Stimulated activated CD8-positive, alpha-beta memory T cell treated with anti-CD3 and anti-CD28 coated beads, Interleukin-7, amount 100 ng/mL, for 4 hours (primary cell): ENCODE results near the gene MACROD2.

Experiments used
- DNase-seq, 2 donors: peaks; one replicate each; pipeline ENCODE4 v3.0.0-alpha.2; 2020; ENCODE audit warnings: low read depth in 2 of 2

The MACROD2 gene

DNA sequence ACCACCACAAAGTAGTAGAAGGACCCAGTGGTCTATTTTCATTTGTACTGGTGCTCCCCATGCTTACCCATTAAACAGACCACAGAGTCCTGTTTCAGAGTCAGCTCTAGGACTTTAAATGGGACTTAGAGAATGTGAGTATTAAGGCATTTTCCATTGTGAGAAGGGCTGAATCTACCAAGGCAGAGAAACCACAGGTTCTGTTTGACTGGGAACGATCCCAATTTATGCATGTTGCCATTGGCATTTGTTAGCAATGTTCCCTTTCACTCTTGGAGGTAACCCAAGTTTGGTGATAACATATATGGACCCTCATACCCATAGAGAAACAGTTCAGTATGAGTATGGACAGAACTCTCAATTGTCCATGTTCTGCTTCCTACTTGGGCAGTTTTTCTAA is 1905.1 kb downstream of the MACROD2 start:
- DNase-seq = no peak

DNA sequence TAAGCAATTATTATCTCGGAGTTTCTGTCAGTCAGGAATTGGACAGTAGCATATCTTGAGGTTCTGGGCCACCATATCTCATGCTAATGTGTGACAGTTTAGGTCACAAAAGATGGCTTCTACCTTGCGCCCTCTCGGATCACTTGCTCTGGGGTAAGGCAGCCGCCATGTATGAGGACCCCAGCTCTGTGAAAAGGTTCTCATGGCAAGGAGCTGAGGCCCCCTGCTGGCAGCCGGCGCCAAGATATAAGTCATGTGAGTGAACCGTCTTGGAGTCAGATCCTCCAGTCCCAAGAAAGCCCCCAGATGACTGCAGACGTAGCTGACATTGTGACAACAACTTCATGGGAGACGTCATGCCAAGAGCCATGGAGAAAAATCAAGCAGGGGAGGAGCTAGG is 1907.2 kb downstream of the MACROD2 start:
- DNase-seq = no peak

DNA sequence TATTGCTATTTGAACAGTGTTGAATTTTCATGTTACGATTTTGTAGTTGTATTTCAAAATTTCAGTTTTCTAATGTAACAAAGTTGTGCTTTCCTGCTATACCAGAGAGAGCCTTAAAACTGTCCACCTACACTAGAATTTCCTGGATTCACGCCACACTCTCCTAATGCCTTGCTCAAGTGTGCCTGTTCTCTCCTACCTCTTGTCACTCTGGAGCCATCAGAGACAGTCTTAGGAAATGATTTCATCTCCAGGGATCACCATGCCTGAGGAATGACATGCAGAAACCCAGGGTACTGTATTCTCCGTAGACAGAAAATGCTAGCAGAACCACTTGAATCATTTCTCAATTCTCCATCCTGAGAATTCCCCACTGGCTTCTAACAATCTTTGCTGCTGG is 1910.3 kb downstream of the MACROD2 start:
- no peak for DNase-seq

DNA sequence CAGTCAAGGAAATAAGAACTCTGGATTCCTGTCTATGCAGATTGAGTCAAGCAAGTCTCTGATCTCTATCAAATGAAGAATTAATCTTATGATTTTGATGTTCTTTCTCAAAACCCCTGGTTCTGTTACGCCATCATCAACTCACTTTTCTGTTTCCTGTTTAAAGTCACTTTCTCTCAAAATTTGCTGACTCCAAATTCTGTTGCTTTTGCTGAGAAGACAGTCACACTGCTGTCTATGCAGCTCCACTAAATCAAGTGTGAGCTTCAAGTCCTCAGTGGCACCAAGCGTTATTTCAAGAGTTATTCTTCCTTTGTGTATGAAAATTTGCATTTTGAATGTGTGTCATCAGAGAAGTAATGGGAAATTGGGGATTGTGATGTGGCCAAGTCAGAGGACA is 1914.7 kb downstream of the MACROD2 start:
- no peak for DNase-seq

DNA sequence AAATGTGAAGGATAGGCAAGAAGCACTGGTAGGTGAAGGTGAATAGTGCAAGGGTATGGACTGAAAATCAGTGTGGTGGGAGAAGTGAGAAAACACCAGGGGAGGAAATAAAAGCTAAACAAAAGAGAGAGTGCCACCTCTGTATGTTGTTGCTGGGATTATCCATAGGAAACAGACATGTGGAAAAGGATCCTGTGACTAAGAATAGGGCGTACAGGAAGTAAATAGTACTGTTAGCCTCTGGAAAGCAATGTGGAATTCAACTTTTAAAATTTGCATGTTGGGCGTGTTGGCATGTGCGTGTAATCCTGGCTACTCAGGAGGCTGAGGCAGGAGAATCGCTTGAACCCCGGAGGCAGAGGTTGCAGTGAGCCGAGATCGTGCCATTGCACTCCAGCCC is 1916.3 kb downstream of the MACROD2 start:
- DNase-seq = no peak

DNA sequence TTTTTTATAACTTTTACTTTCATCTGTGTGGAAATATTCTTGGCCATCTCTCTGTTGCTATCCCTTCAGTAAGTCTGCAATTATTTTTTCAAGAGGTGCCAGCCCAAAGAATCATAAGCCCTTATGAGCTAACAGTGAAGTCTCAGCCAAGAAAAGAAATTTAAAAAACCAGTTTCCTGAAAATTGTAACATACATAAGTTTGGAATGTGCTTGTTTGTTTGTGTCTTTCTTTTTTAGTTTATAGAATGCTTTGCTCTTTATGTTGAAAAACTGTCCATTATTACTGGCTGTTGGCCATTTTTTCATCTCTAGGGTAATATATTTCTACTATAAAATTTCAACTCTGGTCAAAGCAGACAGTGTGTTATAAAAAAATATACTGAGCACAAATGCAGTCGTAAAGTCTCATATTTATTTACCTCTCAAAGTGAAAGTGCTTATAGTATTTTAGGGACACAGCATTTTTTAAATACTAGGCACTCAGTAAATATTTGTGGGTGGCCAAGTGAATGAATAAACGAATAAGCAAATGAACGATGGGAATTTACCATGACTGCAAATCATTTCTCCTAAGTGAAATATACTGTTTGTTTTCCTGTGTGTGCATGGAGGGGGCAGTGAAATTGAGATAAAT is 1918.2 kb downstream of the MACROD2 start:
- no peak for DNase-seq

DNA sequence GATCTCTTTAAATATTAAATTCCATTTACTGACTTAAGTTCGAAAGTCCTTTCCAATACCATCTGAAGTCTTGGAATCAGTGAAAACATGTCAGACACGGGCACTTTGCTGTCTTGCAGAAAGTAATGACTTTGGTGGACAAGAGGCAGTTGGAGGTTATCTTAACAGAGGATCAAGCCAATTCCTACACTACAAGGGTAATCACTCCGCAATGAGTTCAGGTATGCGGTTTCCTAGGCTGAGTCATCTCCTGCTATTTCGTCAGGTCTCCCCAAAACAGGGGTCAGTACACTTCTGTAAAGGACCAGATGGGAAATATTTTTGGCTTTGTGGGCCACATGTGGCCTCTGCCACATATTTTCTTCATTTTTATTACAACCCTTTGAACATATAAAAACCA is 1921.3 kb downstream of the MACROD2 start:
- DNase-seq = no peak

DNA sequence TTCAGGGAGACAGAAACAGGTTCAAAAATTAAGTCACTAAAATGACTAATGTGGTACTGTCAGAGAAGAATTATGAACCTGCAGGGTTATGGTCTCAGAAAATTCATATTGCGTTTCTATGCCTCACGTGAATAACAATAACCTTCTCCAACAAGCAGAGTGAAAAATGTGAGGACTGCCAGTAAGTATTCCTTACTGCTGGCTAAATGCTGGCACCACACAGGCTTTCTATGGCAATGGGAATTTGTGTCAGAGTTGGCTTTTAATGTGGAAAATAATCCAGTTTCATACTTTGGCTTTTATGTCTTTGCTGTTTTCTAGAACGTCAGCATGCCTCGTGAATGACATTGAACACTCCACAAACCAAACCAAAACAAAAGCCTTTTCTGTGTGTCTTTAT is 1922.0 kb downstream of the MACROD2 start:
- DNase-seq = no peak

DNA sequence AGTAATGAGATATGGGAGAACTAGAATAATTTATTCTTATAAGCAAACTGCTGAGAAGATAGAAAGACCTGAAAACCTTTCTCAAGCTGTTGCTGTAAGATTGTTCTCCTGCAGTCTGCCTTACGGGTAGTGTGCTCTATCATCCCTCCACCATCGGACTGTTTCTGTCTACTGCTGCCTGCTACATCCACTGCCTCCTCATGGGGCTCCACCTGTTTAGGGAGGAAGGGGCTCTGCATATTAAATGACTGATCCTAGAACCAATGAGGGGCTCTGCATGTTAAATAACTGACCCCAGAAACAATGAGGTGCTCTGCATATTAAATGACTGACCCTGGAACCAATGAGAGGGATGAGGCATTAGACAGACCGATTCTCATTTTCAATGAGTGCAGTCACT is 1923.3 kb downstream of the MACROD2 start:
- DNase-seq = no peak

DNA sequence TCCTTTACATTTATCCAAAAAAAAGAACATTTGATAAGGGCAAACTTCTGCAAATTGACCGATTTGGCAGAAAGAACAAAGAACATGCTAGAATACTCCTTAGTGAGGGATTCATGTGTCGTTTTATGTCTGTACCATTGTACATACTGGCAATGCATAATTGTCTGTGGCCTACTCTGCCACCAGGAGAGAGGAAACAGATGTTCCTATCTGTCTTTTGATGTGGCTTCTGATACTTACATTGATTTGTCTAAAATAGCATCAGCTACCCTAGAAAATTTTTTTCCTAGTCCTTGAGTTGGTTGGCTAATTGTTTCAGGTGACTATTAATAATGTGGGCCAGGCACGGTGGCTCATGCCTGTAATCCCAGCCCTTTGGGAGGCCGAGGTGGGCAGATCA is 1923.8 kb downstream of the MACROD2 start:
- DNase-seq = no peak

DNA sequence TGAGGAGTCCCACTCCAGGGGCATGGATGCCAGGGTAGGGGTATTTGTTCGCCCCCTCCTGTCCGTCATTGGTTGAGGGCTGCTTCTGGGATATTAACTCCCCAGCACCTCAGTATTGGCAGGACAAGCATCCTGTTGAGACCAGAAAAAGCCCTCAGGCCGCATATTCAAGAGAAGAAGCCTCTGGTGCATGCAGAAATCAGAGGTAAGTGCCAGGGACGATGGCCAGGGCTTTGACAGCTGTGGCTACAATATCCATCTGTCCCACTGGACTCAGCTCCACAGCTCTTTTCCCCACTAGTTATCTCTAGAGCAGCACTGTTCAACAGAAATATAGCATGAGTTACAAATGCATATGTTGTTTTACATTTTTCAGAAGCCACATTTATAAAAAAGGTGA is 1926.6 kb downstream of the MACROD2 start:
- no peak for DNase-seq

DNA sequence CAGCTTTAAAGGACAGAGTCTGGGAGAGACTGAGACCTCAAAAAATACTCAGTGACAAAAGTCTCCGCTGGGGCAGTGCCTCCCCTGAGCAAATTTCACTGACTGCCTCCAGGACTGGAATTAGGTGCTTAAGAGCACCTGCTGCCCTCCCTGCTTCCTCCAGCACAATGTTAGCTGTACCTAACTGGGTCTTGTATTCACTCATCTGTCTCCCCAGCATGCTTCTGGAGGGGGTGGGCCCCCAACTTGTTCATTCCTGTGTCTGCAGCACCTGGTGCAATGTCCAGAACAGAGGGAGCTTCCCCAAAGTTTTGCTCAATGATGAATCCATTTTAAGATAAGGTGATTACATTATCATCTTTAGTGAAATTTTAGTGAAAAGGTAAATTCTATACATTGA is 1927.2 kb downstream of the MACROD2 start:
- no peak for DNase-seq

DNA sequence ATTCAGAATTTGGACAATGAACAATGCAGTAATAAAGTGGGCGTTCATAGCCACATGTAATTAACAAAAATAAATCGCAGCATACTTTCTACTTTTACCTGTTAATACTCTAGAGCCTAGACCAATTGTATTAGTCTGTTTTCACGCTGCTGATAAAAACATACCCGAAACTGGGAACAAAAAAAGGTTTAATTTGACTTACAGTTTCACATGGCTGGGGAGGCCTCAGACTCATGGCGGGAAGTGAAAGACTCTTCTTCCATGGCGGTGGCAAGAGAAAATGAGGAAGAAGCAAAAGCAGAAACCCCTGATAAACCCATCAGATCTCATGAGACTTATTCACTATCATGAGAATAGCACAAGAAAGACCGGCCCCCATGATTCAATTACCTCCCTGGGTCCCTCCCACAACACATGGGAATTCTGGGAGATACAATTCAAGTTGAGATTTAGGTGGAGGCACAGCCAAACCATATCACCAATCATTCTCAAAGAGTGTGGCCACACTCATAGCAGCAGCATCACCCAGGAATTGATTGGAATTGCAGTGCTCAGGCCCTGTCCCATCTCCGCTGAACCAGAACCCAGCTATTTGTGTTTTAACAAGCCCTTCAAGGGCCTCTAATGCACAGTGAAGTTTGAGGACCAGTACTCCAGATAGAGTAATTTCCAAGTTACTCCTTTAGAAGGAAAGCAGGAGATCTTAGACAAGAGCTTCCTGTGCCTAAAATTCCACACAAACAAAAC is 1927.9 kb downstream of the MACROD2 start:
- no peak for DNase-seq

DNA sequence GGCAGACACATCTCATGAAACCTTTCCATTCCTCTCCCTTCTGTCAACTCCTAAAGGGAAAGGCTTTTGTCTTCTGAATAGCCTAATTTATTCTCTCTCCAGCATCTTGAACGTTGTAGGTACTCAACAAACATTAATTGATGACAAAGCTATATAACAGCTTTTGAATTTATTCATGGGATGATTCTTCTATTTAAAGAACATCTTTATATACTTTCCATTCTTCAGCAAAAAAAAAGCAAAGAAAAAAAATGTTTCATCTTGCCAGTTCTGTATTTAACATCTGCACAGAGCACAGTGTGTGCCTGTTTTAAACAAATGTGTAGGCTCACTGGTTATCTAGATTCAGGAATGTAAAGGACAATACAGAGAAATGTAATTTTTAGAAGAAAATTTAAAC is 1929.2 kb downstream of the MACROD2 start:
- no peak for DNase-seq

DNA sequence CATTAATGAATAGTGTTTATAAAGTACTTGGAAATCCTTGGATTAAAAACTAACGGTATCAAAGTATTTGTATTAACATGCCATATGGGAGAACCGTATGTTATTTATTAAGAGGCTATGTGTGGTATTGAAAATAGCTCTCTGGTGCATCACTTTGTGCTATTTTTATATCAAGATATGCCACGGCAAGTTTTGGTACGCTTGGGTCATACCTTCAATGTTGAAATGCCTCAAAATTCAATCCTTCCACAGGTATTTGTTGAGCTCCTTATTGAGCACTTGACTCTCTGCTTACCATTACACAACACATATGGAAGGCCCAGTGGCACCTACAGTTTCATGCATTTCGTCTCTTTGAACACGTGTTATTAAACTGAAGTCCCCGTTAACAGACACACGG is 1930.1 kb downstream of the MACROD2 start:
- DNase-seq = no peak

DNA sequence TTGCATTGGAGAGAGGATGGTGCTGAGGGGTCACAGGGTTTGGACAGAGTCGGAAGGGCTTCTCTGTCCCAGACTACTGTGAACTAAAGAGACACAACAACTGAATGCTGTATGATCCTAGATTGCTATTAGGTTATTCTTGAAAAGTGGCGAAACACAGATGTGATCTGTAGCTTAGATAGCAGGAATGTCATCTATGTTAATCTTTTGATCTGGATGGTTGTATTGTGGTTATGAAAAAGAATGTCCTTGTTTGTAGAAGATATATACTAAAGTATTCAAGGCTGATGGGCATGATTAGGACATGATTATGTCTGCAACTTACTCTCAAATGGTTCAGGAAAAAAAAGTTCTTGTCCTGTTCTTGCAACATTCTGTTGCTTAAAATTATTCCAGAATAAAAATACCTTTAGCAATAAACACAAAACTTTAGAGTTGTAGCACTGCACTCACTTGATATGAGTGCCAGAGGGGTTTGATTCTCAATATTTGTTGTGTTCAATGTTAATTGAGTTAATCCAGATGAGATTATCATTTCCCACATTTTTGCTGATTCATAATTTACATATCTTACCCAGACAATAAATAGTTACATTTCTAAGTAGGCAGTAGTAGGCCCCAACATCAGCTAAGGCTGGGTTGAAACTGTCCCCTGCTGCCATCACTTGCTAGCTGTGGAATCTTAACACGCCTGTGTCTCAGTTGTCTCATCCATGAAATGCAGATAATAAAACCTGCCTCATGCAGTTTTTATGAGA is 1932.8 kb downstream of the MACROD2 start:
- DNase-seq = no peak

DNA sequence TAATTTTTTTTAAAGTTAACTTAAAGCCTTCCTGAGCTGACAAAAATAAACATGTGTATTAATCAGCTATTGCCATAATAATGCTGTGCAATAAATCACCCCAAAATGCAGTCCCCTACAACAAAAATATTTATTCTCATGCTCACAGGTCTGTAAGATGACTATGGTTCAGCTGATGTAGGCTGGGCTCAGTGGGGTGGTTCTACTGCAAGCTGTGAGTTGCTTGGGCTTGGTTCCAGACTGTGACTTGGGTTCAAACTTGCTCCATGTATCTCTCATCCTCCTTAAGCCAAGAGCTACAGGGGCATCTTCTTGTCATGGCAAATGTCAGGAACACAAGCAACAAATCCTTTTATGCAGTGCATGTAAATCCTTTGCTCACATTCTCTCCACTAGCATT is 1933.6 kb downstream of the MACROD2 start:
- no peak for DNase-seq

DNA sequence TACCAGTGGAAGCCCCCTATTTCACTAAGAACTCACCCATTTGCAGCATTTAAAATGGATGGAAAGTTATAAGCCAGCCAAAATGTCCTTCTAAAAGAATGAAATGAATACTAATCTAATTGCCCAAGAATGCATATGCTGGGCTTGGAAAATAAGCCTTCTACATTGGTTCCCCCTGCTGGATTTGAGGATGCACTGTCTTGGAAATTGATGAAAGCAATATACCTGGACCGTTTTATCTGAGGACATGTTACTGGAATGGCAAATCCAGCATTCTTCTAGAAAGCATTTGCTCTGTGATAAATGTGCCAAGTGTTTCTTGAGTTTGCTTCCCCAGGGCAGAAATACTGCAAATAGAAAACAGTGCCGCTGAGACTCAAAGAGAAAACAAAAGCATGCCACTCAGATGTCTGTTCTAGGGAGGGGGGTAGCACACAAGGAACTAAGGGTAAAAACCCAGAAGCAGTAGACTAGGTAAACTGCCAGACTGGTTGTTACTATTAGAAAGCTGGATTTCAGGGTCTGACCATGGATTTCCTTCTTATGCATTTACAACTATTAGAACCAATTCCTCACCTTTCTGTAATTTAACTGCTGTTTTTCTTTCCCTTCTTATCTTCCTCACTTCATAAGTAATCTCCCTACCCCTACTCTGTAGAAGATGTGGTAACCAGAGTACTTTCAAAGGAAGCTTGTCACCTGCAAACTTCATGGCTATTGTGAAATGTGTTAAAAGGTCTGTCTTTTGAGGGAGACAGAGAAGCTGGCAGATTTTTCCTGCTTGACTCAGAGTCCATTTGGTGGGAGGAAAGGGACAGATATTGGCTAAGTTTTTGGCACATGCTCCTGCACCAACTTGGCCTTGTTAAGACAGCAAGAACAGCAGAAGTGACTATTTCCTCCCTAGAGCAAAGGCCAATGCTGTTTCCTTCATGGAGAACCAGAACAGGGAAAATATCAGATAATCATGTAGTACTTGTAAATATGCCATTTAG is 1935.3 kb downstream of the MACROD2 start:
- no peak for DNase-seq

DNA sequence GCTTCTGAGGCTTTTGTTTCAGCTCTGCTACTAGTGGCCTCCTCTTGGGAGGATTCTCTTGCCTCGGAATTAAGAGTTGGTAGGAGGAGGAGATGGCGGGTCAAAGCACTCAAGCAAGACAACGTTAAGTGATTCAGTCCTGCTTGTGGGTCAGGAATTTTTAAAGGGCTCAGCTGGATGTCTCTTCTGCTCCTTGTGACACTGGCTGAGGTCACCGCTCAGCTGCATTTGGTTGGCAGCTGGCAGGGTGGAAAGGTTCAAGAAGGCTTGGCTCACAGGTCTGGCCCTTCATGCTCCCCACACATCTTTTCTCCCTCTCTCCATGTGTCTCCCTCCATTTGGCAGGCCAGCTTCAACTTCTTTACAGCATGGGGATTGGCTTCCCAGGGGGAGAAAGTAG is 1936.6 kb downstream of the MACROD2 start:
- DNase-seq = no peak

DNA sequence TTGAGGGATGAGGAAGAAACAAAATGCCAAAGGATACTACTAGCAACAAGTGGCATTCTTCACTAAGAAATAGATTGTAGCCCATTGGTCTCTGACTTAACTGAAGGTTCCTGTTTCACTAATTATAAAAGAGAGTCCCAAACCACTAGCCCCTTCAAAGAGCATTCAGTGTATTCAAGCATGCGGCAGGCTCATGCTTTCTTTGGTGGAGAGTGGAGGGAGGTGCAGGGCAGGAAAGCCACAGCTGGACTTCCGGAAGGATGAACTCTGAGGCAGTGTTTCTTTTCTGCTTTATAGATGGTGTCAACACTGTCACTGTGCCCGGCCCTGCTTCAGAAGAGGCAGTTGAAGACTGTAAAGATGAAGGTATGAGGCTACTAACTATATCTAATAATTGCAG is 1941.9 kb downstream of the MACROD2 start:
- DNase-seq = no peak

DNA sequence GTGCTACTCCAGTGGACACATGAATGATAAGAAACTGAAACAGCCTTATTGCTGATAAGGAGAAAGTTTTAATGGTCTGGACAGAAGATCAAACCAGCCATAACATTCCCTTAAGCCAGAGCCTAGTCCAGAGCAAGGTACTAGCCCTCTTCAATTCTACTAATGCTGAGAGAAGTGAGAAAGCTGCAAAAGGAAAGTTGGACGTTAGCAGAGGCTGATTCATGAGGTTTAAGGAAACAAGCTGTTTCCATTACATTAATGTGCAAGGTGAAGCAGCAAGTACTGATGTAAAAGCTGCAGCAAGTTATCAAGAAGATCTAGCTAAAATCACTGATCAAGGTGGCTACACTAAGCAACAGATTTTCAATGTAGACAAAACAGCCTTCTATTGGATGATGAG is 1943.5 kb downstream of the MACROD2 start:
- no peak for DNase-seq

DNA sequence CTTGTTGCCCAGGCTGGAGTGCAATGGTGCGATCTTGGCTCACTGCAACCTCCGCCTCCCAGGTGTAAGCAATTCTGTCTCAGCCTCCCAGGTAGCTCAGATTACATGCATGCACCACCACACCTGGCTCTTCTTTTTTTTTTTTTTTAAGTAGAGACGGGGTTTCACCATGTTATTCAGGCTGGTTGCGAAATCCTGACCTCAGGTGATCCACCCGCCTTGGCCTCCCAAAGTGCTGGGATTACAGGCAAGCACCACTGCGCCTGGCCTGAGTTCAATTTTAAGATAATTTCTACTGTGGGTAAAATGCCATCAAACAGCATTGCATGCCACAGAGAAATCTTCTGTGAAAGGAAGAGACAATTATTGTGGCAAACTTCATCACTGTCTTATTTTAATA is 1944.8 kb downstream of the MACROD2 start:
- DNase-seq = no peak
